Measurements from ENCODE around the gene LIPT2.
"Not testable (repeated sequence)": the region's sequence is repeated elsewhere in the genome, so short reads cannot be mapped to it uniquely, and the experiment has no call there.

- TF ChIP-seq ISL1 (CRISPR knock-in tag; IDR thresholded peaks at IDR 0.05); TOX (CRISPR knock-in tag; IDR thresholded peaks at IDR 0.05; ENCODE audit: borderline replicate concordance); ZC3H10 (CRISPR knock-in tag; IDR thresholded peaks at IDR 0.05); TSHZ2 (CRISPR knock-in tag; IDR thresholded peaks at IDR 0.05); PPARA (CRISPR knock-in tag; IDR thresholded peaks at IDR 0.05; ENCODE audit: borderline replicate concordance): not testable (repeated sequence)
- TF ChIP-seq ZNF8 (CRISPR knock-in tag; IDR thresholded peaks at IDR 0.05) = 0 out of 2 replicates have a peak, but pooled peaks have one; percentile 37
- TF ChIP-seq, protein P1, sequence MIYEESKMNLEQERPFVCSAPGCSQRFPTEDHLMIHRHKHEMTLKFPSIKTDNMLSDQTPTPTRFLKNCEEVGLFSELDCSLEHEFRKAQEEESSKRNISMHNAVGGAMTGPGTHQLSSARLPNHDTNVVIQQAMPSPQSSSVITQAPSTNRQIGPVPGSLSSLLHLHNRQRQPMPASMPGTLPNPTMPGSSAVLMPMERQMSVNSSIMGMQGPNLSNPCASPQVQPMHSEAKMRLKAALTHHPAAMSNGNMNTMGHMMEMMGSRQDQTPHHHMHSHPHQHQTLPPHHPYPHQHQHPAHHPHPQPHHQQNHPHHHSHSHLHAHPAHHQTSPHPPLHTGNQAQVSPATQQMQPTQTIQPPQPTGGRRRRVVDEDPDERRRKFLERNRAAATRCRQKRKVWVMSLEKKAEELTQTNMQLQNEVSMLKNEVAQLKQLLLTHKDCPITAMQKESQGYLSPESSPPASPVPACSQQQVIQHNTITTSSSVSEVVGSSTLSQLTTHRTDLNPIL (CRISPR knock-in tag; IDR thresholded peaks at IDR 0.05; ENCODE audit: low read depth) = not testable (repeated sequence)
These were observed 24.1 kb upstream of the LIPT2 start for GRCh38 chr11:74517592-74517991.

Measured in SK-N-SH treated with all-trans-retinoic acid at 6 μM for 48 hours (cell line).